GM23338 (cell line): ENCODE results near the gene PRMT7. TPM values are rescaled to one million over a fixed set of nuclear protein-coding genes. Genes with fewer than 3 reads are reported as not detected.
A peak's percentile ranks its signal among the peaks of the same experiment; 100 is the strongest.

ENCODE experiments used
- ATAC-seq: fragments of 200-7000 bp; cut with Tn5 transposase; 3 replicates; pipeline ENCODE4 v1.9.1; 2020
- DNase-seq: peaks from one replicate; pipeline ENCODE4 v3.0.0-alpha.2; 2015; ENCODE audit warnings: low spot score
- H2AFZ ChIP-seq: fragments of 200-600 bp; sonication (generic); 2 replicates; pipeline ENCODE4 v1.8.0; 2016; ENCODE audit warnings: antibody characterized with exemption, mild to moderate bottlenecking, moderate library complexity
- H3F3A ChIP-seq: fragments of 200-600 bp; sonication (generic); replicated peaks from 2 replicates; pipeline ENCODE4 v1.8.0; 2017; ENCODE audit warnings: antibody characterized with exemption, mixed run types, low read depth
- H3K27ac ChIP-seq: fragments of 200-600 bp; sonication (generic); 2 replicates; pipeline ENCODE4 v1.6.1; 2016; ENCODE audit warnings: low read depth
- H3K27me3 ChIP-seq: fragments of 200-600 bp; sonication (generic); 2 replicates; pipeline ENCODE4 v1.8.0; 2016; ENCODE audit warnings: mild to moderate bottlenecking, mixed run types, moderate library complexity; ENCODE audit not compliant: insufficient read depth
- H3K36me3 ChIP-seq: fragments of 200-600 bp; sonication (generic); 2 replicates; pipeline ENCODE4 v1.8.0; 2016; ENCODE audit warnings: mild to moderate bottlenecking; ENCODE audit not compliant: insufficient read depth
- H3K4me1 ChIP-seq: fragments of 200-600 bp; sonication (generic); 2 replicates; pipeline ENCODE4 v1.8.0; 2016; ENCODE audit warnings: mild to moderate bottlenecking, moderate library complexity; ENCODE audit not compliant: insufficient read depth
- H3K4me2 ChIP-seq: fragments of 200-600 bp; sonication (generic); 2 replicates; pipeline ENCODE4 v1.7.1; 2017; ENCODE audit warnings: mixed run types
- H3K4me3 ChIP-seq: fragments of 200-600 bp; sonication (generic); 2 replicates; pipeline ENCODE4 v1.6.1; 2016; ENCODE audit warnings: mixed run types
- H3K79me2 ChIP-seq: fragments of 200-600 bp; sonication (generic); replicated peaks from 2 replicates; pipeline ENCODE4 v1.8.0; 2017; ENCODE audit warnings: mild to moderate bottlenecking; ENCODE audit not compliant: insufficient read depth
- H3K9me2 ChIP-seq: fragments of 200-600 bp; sonication (generic); 2 replicates; pipeline ENCODE4 v1.8.0; 2017; ENCODE audit not compliant: insufficient read depth
- H4K20me1 ChIP-seq: fragments of 200-600 bp; sonication (generic); replicated peaks from 2 replicates; pipeline ENCODE4 v1.8.0; 2017; ENCODE audit warnings: mild to moderate bottlenecking; ENCODE audit not compliant: insufficient read depth
- H3K27ac Mint-ChIP-seq: 2 replicates; pipeline ENCODE4 v1.8.0; 2020; ENCODE audit warnings: inconsistent platforms, mild to moderate bottlenecking, moderate library complexity, mixed read lengths
- H3K27me3 Mint-ChIP-seq: 3 replicates; pipeline ENCODE4 v1.8.0; 2022; ENCODE audit warnings: low read depth, mild to moderate bottlenecking, moderate library complexity, mixed read lengths, inconsistent platforms; ENCODE audit not compliant: insufficient read depth, poor library complexity
- H3K36me3 Mint-ChIP-seq: 3 replicates; pipeline ENCODE4 v1.8.0; 2021; ENCODE audit warnings: low read depth, mild to moderate bottlenecking, inconsistent platforms, moderate library complexity, mixed read lengths
- H3K4me1 Mint-ChIP-seq: 3 replicates; pipeline ENCODE4 v1.8.0; 2020; ENCODE audit warnings: mild to moderate bottlenecking, inconsistent platforms, mixed read lengths
- H3K4me3 Mint-ChIP-seq: 3 replicates; pipeline ENCODE4 v1.8.0; 2021; ENCODE audit warnings: moderate library complexity, mild to moderate bottlenecking, inconsistent platforms, mixed read lengths
- H3K9me3 Mint-ChIP-seq: 3 replicates; pipeline ENCODE4 v1.8.0; 2020; ENCODE audit warnings: moderate library complexity, mild to moderate bottlenecking, inconsistent platforms, mixed read lengths
- CREB1 ChIP-seq: fragments of 250-450 bp; sonication (Bioruptor Pico); IDR thresholded peaks from 2 replicates; pipeline ENCODE4 v1.5.0; 2020; ENCODE audit warnings: low read depth, mild to moderate bottlenecking, moderate library complexity
- EZH2 ChIP-seq: fragments of 200-600 bp; sonication (generic); IDR thresholded peaks from one replicate; pipeline ENCODE4 v1.8.0; 2017; ENCODE audit warnings: antibody characterized with exemption, mild to moderate bottlenecking, low read depth; ENCODE audit not compliant: unreplicated experiment
- EZH2phosphoT487 ChIP-seq: fragments of 200-600 bp; sonication (generic); IDR thresholded peaks from one replicate; pipeline ENCODE4 v1.8.1; 2018; ENCODE audit warnings: antibody characterized with exemption; ENCODE audit not compliant: unreplicated experiment
- JUNB ChIP-seq: IDR thresholded peaks from one replicate; pipeline ENCODE4 v1.6.1; 2016; ENCODE audit warnings: antibody characterized with exemption; ENCODE audit not compliant: unreplicated experiment
- NANOG ChIP-seq: IDR thresholded peaks from 2 replicates; pipeline ENCODE4 v1.6.1; 2016; ENCODE audit warnings: antibody characterized with exemption, borderline replicate concordance
- POLR2AphosphoS5 ChIP-seq: IDR thresholded peaks from 2 replicates; pipeline ENCODE4 v1.6.1; 2016; ENCODE audit warnings: antibody characterized with exemption, low read depth
- REST ChIP-seq: IDR thresholded peaks from one replicate; pipeline ENCODE4 v1.6.1; 2018; ENCODE audit warnings: antibody characterized with exemption; ENCODE audit not compliant: unreplicated experiment
- STAT1 ChIP-seq: IDR thresholded peaks from one replicate; pipeline ENCODE4 v1.6.1; 2016; ENCODE audit warnings: antibody characterized with exemption; ENCODE audit not compliant: unreplicated experiment
- ZNF114 ChIP-seq: fragments of 250-450 bp; sonication (Bioruptor Pico); IDR thresholded peaks from 2 replicates; pipeline ENCODE4 v1.5.0; 2020; ENCODE audit warnings: mild to moderate bottlenecking, moderate library complexity
- ZNF331 ChIP-seq: fragments of 250-450 bp; sonication (Bioruptor Pico); IDR thresholded peaks from 2 replicates; pipeline ENCODE4 v1.5.0; 2020; ENCODE audit warnings: low read depth, mild to moderate bottlenecking, moderate library complexity
- polyA plus RNA-seq: library from polyadenylated mRNA; unstranded; fragments of >200 nt; fragmentation: Nextera tagmentation; extraction: Ambion mirVana; gene quantifications from 2 replicates; pipeline ENCODE4 v1.2.1, GENCODE V29; 2016
- total RNA-seq: library from RNA; depleted of rRNA; stranded (reverse); fragments of >200 nt; shearing (Covaris generic); gene quantifications from 2 replicates; pipeline ENCODE4 v1.2.3, GENCODE V29; 2014
- TF ChIP-seq, protein P1 (sequence below): IDR thresholded peaks from 2 replicates; pipeline ENCODE4 v1.6.1; 2016; ENCODE audit warnings: antibody characterized with exemption
- TF ChIP-seq, protein P2 (sequence below), 2 experiments: fragments of 200-600 bp in 1 of 2; sonication (generic) in 1 of 2; conservative IDR thresholded peaks; 2 replicates each; pipeline versions ENCODE4 v1.5.1 to v1.6.1; 2016 to 2017; ENCODE audit warnings: antibody characterized with exemption in 2 of 2, low read depth in 2 of 2, mild to moderate bottlenecking in 2 of 2, moderate library complexity in 1 of 2

PRMT7 gene
- total and polyA plus RNA-seq, 2 experiments from 2014 or later = 20.2 to 65.3 TPM

- Histone ChIP-seq H3K4me1 (no peaks in the 10 kb centered on the region), H3K79me2 (no peaks in the 10 kb centered on the region), H3F3A (peaks cover 15% of the 10 kb centered on the region; the same call in 1 of the 2 replicates), H3K9me2 (no peaks in the 10 kb centered on the region), H3K4me2 (no peak overlapping the region), H3K27ac (peak overlapping the region; percentile 26; the same call in 1 of the 2 replicates), H3K4me3 (no peak overlapping the region), H3K36me3 (peaks cover 44% of the 10 kb centered on the region), H4K20me1 (peaks cover 42% of the 10 kb centered on the region), H2AFZ (no peak overlapping the region), H3K27me3 (no peaks in the 10 kb centered on the region)
- Mint-ChIP-seq H3K9me3 (no peaks in the 10 kb centered on the region), H3K36me3 (peaks cover 74% of the 10 kb centered on the region), H3K4me3 (no peak overlapping the region), H3K27me3 (peaks cover 2% of the 10 kb centered on the region), H3K27ac (no peak overlapping the region), H3K4me1 (peaks cover 2% of the 10 kb centered on the region; the same call in 1 of the 3 replicates)
- no peak for ATAC-seq
- TF ChIP-seq POLR2AphosphoS5 (no peak), ZNF114 (CRISPR knock-in tag) (no peak), EZH2phosphoT487 (no peak), JUNB (no peak), NANOG (no peak), STAT1 (no peak), REST (no peak), ZNF331 (CRISPR knock-in tag) (no peak)
- TF ChIP-seq, protein P1, sequence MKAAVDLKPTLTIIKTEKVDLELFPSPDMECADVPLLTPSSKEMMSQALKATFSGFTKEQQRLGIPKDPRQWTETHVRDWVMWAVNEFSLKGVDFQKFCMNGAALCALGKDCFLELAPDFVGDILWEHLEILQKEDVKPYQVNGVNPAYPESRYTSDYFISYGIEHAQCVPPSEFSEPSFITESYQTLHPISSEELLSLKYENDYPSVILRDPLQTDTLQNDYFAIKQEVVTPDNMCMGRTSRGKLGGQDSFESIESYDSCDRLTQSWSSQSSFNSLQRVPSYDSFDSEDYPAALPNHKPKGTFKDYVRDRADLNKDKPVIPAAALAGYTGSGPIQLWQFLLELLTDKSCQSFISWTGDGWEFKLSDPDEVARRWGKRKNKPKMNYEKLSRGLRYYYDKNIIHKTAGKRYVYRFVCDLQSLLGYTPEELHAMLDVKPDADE = no peak
- DNase-seq = no peak
These were observed 11.8 kb upstream of the PRMT7 start for GRCh38 chr16:68298907-68299561.

- H3K9me3 Mint-ChIP-seq = no peaks in the 10 kb centered on the region
- peaks cover 2% of the 10 kb centered on the region for H3K27me3 Mint-ChIP-seq
- H3K36me3 ChIP-seq = peaks cover 46% of the 10 kb centered on the region
- no peaks in the 10 kb centered on the region for H3K4me1 ChIP-seq
- no peak overlapping the region for H3K27ac Mint-ChIP-seq
- H3K27me3 ChIP-seq = no peaks in the 10 kb centered on the region
- peak overlapping the region; percentile 26; the same call in 1 of the 2 replicates for H3K27ac ChIP-seq
- H3K79me2 ChIP-seq = no peaks in the 10 kb centered on the region
- ATAC-seq (no peak), DNase-seq (no peak)
- no peak overlapping the region for H2AFZ ChIP-seq
- peaks cover 18% of the 10 kb centered on the region; the same call in 1 of the 2 replicates for H3F3A ChIP-seq
- no peak overlapping the region for H3K4me3 ChIP-seq
- H3K9me2 ChIP-seq = no peaks in the 10 kb centered on the region
- peaks cover 2% of the 10 kb centered on the region; the same call in 1 of the 3 replicates for H3K4me1 Mint-ChIP-seq
- peaks cover 42% of the 10 kb centered on the region for H4K20me1 ChIP-seq
- H3K36me3 Mint-ChIP-seq = peaks cover 74% of the 10 kb centered on the region
- H3K4me2 ChIP-seq = no peak overlapping the region
- H3K4me3 Mint-ChIP-seq = no peak overlapping the region
- TF ChIP-seq CREB1 (no peak), POLR2AphosphoS5 (no peak), EZH2 (no peak)
- TF ChIP-seq, protein P2, sequence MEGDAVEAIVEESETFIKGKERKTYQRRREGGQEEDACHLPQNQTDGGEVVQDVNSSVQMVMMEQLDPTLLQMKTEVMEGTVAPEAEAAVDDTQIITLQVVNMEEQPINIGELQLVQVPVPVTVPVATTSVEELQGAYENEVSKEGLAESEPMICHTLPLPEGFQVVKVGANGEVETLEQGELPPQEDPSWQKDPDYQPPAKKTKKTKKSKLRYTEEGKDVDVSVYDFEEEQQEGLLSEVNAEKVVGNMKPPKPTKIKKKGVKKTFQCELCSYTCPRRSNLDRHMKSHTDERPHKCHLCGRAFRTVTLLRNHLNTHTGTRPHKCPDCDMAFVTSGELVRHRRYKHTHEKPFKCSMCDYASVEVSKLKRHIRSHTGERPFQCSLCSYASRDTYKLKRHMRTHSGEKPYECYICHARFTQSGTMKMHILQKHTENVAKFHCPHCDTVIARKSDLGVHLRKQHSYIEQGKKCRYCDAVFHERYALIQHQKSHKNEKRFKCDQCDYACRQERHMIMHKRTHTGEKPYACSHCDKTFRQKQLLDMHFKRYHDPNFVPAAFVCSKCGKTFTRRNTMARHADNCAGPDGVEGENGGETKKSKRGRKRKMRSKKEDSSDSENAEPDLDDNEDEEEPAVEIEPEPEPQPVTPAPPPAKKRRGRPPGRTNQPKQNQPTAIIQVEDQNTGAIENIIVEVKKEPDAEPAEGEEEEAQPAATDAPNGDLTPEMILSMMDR (conservative IDR thresholded peaks at IDR 0.05; ENCODE audit: low read depth in 2 of 2) = no peak
These were observed 11.0 kb upstream of the PRMT7 start for GRCh38 chr16:68299571-68300453.
